GM12865 (cell line): ENCODE data around the gene SVEP1.

ENCODE experiments used
- DNase-seq: peaks from one replicate; pipeline ENCODE4 v3.0.0; 2010; ENCODE audit warnings: low read depth
- H3K4me3 ChIP-seq: 2 replicates; pipeline ENCODE4 v1.5.1; 2011; ENCODE audit warnings: mild to moderate bottlenecking, low read depth, low read length, control low read depth
- CTCF ChIP-seq: IDR thresholded peaks from 2 replicates; pipeline ENCODE4 v1.5.1; 2011; ENCODE audit warnings: low read length, control low read depth, low read depth, inconsistent platforms; ENCODE audit not compliant: insufficient read depth; ENCODE audit errors: missing control alignments

Gene SVEP1

GRCh38 chr9:110443146-110443865, 136.2 kb downstream of the SVEP1 start:
- DNase-seq, result no peak
- TF ChIP-seq CTCF, result no peak
- no peak overlapping the region for H3K4me3 ChIP-seq

- H3K4me3 ChIP-seq, result no peak overlapping the region
- DNase-seq, result no peak
- TF ChIP-seq CTCF, result no peak
These were observed 138.7 kb downstream of the SVEP1 start for GRCh38 chr9:110440796-110441195.

GRCh38 chr9:110440172-110440571, 139.4 kb downstream of the SVEP1 start:
- DNase-seq, result no peak

GRCh38 chr9:110432253-110432652, 147.3 kb downstream of the SVEP1 start:
- no peak for DNase-seq
- TF ChIP-seq CTCF, result no peak
- H3K4me3 ChIP-seq, result no peak overlapping the region

More at GRCh38 chr9:110440172-110440571, 139.4 kb downstream of the SVEP1 start:
- H3K4me3 ChIP-seq, result no peak overlapping the region
- no peak for TF ChIP-seq CTCF

- DNase-seq, result no peak
These were observed 150.1 kb downstream of the SVEP1 start for GRCh38 chr9:110429453-110429852.

GRCh38 chr9:110427497-110428104, 151.9 kb downstream of the SVEP1 start:
- H3K4me3 ChIP-seq, result no peak overlapping the region
- TF ChIP-seq CTCF, result peak; percentile 65
- DNase-seq, result peak; percentile 65

More at GRCh38 chr9:110429453-110429852, 150.1 kb downstream of the SVEP1 start:
- no peak overlapping the region for H3K4me3 ChIP-seq
- no peak for TF ChIP-seq CTCF
